Measurements from ENCODE around the gene TSGA10. TPM values are rescaled to one million over a fixed set of nuclear protein-coding genes. Genes with fewer than 3 reads are reported as not detected.
A peak's percentile ranks its signal among the peaks of the same experiment; 100 is the strongest.

The TSGA10 gene
- total RNA-seq, result 10 to 100 TPM; 10.6 to 11.0 TPM
- 7.9 TPM for polyA plus RNA-seq (2013, experiment 1 of 2)
- polyA plus RNA-seq (2013, experiment 2 of 2), result 6.4 TPM
- 2.3 to 24.4 (median 10.3) reads per million in 172 experiments for total RNA-seq

- Mint-ChIP-seq H3K36me3 (ENCODE audit: low read depth) (peaks cover 53% of the 10 kb centered on the region), H3K4me3 (no peak within 1 kb of the TSS), H3K27me3 (no peaks in the 10 kb centered on the region), H3K27ac (no peak within 1 kb of the TSS), H3K9me3 (no peaks in the 10 kb centered on the region), H3K4me1 (ENCODE audit: low read depth) (peaks cover 43% of the 10 kb centered on the region)
- peaks cover 17% of the 10 kb centered on the region for H3K36me3 ChIP-seq (ENCODE audit: insufficient read depth, low read length)
- peaks cover 21% of the 10 kb centered on the region for H3K4me1 ChIP-seq (ENCODE audit: insufficient read depth, low read length)
- ATAC-seq (ENCODE audit: poor library complexity) (peak; percentile 93), DNase-seq (peak; percentile 81 to 97 (median 89))
- peak within 1 kb of the TSS; percentile 93 to 95 for H3K27ac ChIP-seq (ENCODE audit: low read depth in 1 of 2, low read length in 2 of 2)
- intact Hi-C loops (cut with DNase I, micrococcal nuclease), result loop anchor here (1.0 to 10.0 kb wide), 8 partner anchors 14 to 1160 kb away; partner anchors contain the start of genes C2orf15 (in 2 of the 2), MITD1 (in 2 of the 2), MRPL30 (in 2 of the 2) and REV1 (in 2 of the 2)
- ChIA-PET CTCF (interaction anchor here (1.0 to 2.2 kb wide), 8 partner anchors 13 to 505 kb away, joined by 3 to 13 read pairs (median 5); partner anchors contain the start of genes C2orf15, EIF5B, REV1 and TXNDC9), POLR2A (interaction anchor here (0.6 to 7.2 kb wide), 17 partner anchors 9 to 1509 kb away, joined by 3 to 142 read pairs (median 4); partner anchors contain the start of genes C2orf15, COX5B, EIF5B and MITD1)
- H3K9me3 ChIP-seq (ENCODE audit: control insufficient read depth in 1 of 2, insufficient read depth in 1 of 2, low read length in 2 of 2), result no peaks in the 10 kb centered on the region
- H3K4me3 ChIP-seq (ENCODE audit: low read length), result peak within 1 kb of the TSS; percentile 69
- H3K27me3 ChIP-seq (ENCODE audit: control insufficient read depth in 1 of 2, insufficient read depth in 2 of 2, low read length in 2 of 2), result no peaks in the 10 kb centered on the region
- TF ChIP-seq CTCF (IDR thresholded peaks at IDR 0.05), result no peak
Observed at GRCh38 chr2:99154643-99155536, at the start of gene TSGA10, which contains the start of gene LIPT1. Gene TSGA10 (minus strand): TSS chr2:99154942. CDS start chr2:99109439, 45,503 bp downstream. Gene LIPT1 (plus strand): TSS chr2:99154967. CDS start chr2:99161958, 6,991 bp downstream.

- CTCF ChIA-PET, result no interaction called here
- TF ChIP-seq CTCF (IDR thresholded peaks at IDR 0.05), result no peak
Observed at GRCh38 chr2:99201959-99202678, 47.4 kb upstream of the TSGA10 start.

More at GRCh38 chr2:99201959-99202678, 47.4 kb upstream of the TSGA10 start:
- H3K27me3 ChIP-seq (ENCODE audit: control insufficient read depth in 1 of 2, insufficient read depth in 2 of 2, low read length in 2 of 2), result no peaks in the 10 kb centered on the region
- Mint-ChIP-seq H3K9me3 (no peaks in the 10 kb centered on the region), H3K4me1 (ENCODE audit: low read depth) (peaks cover 6% of the 10 kb centered on the region), H3K27ac (peak overlapping the region; percentile 50), H3K4me3 (no peak overlapping the region), H3K36me3 (ENCODE audit: low read depth) (peaks cover 12% of the 10 kb centered on the region), H3K27me3 (no peaks in the 10 kb centered on the region)
- no peak overlapping the region for H3K4me3 ChIP-seq (ENCODE audit: low read length)
- H3K27ac ChIP-seq (ENCODE audit: low read depth in 1 of 2, low read length in 2 of 2), result no peak overlapping the region
- H3K4me1 ChIP-seq (ENCODE audit: insufficient read depth, low read length), result no peaks in the 10 kb centered on the region
- DNase-seq (no peak), ATAC-seq (ENCODE audit: poor library complexity) (no peak)
- peaks cover 0 to 9% of the 10 kb centered on the region in 2 experiments for H3K9me3 ChIP-seq (ENCODE audit: control insufficient read depth in 1 of 2, insufficient read depth in 1 of 2, low read length in 2 of 2)
- POLR2A ChIA-PET, result no interaction called here
- H3K36me3 ChIP-seq (ENCODE audit: insufficient read depth, low read length), result peaks cover 4% of the 10 kb centered on the region
- intact Hi-C loops (cut with DNase I, micrococcal nuclease), result loop anchor here in 1 of 2 experiments (10.0 kb wide), 1 partner anchor 327 kb away; no protein-coding TSS in a partner anchor
